NCI-H1930 (cell line): ENCODE data around the gene DLX6.

Source experiments
- DNase-seq, 2 experiments: peaks; one replicate each; lab custom pipeline; 2025; lab: John Stamatoyannopoulos, UW

The DLX6 gene

DNA sequence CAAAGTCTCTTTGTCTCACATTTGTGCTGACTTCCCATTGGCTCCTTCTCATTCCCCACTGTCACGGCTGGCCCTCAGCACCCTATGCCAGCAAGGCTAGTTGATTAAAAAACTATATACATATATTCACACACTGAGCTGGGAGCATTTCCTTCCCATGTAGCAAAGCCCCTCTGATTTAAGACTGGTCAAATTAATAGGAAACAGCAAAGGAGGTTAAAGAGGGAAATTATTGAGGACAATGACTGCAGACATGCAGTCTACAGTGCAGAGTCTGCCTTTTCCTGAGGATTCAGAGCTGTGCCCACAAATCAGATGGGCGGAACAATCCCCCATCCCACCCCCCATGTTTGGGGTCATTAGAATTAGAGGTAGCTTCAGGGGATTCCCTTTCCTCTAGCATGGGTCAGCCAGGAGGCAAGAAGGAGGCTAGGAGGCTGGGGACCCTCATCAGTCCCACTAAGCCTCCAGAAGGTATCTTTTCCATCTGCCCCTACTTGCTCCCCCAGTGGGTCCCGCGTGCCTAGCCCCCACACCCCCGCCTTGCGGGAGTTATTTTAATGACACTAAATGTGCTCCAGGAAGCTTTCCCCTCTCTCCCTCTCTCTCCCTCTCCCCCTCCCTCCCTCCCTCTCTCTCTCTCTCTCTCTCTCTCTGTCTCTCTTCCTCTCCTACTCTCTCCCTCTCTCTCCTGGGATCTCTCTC lies 9.8 kb upstream of the DLX6 start:
- DNase-seq = no peak

DNA sequence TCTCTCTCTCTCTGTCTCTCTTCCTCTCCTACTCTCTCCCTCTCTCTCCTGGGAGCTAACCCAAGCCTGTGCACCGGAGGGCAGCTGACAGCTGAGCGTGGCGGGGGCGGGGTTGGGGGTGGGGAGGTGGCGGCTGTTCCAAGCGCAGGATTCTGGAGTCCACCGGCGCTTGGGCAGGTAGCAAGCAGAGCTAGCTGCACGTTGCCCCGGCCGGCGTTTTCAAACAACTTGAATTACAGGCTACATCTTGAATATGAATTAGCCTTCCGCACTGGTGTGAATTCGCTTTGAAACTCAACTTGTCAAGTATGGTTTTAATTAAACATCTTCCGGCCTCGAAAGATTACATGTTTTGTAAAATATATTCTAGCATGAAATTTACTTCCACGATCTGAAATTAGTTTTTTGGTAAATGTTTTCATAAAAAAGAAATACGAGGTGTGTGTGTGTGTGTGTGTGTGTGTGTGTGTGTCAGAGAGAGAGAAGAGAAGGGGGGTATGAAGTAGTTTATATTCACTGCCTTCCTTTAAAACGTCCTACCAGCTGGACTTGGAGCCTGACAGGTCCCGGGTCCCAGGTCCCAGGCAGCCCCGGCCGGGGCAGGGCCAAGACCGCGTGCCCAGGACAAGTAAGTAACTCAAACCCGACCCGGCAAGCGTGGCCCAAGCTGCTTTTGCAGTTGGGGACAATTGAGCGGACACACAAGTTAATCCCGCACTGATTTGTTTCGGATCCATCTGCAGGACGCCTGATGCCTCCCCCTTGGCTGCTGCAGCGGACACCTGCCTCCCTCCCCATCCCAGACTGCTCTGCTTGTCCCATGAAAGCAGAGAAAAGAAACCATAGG lies 9.0 kb upstream of the DLX6 start:
- no peak for DNase-seq

DNA sequence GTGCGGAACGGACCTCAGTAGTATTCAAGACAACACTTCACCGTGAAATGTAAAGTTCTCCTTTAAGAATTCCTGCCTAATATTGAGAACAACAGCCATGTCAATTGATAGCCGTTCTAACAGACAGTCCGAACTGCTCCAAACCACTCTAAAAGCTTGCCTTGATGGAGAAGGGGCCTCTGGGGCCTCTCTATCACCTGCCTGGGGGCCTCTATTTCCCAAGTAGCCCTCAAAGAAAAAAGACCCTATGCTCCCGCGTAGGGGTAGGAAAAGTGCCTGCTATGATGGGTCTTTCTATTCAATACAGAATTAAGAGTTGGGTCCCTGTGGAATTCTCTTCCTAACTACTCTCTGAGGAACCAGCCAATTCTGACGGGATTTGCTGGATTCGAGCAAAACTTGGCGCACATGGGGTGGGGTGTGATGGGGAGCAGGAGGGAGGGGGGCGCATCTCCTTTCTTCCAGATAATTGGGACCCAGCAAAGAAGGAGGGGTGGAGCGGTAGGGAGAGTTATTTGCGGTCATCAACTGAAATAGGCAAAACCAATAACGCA lies 8.3 kb upstream of the DLX6 start:
- no peak for DNase-seq

DNA sequence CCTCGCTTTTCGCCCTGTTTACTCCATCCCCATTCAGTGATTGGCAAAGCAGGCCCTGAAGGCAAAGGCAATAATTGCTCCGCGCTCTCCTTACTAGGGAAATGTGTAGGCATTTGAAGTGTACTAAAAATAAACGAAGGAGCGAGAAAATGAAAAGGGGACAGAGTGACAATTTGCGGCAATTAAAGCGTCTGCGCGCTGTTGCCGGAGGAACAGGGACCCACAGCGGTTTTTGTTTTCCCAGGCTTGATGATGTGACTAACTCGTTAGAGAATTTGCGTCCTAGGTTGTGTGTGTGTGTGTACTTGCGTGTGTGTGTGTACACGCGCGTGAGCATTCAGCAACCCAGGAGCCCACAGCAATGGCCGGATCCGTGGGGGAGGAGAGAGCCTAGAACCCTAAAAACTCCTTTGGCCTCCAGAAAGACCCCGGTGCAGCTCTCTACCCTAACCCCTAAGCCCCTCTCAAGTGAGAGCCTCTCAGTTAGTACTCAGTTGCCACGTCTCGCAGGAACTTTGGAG lies 7.8 kb upstream of the DLX6 start:
- no peak for DNase-seq

DNA sequence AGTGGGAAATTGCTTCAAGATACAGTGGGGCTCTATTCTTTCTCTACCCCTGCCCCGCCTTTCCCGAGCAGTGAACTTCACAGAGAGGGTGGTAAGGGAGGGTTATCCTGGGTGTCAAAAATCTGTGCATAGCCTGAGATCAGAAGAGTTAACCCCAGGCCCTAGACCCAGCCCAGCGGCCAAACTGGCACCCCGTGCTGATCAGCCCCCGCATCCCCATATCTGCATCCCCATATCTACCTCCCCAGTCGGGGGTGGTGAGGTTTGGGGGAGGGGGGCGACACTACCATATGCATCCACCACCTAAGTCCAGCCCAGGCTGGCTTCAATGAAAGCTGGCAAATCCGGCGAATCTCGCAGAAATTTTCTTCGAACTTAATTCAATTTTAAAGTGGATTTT lies 7.0 kb upstream of the DLX6 start:
- no peak for DNase-seq

DNA sequence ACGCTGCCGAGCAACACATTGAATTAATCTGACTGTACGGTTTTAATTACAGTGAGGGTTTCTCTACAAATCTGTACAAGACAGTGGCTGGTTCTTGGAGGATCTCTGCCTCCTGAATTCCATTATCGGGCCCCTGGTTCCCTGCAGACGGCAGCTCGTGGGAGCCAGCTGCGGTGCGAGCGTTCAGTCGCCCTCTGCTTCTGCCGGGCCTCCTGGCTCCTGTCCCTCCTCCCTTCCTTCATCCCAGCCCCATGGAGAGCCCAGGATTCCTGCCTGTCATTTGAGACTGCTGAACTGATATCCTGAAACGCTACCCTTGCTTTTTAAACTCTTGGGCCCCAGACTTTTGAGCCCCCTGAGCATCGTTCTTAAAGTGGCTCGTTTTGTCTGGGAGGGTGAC lies 6.6 kb upstream of the DLX6 start:
- DNase-seq = no peak

DNA sequence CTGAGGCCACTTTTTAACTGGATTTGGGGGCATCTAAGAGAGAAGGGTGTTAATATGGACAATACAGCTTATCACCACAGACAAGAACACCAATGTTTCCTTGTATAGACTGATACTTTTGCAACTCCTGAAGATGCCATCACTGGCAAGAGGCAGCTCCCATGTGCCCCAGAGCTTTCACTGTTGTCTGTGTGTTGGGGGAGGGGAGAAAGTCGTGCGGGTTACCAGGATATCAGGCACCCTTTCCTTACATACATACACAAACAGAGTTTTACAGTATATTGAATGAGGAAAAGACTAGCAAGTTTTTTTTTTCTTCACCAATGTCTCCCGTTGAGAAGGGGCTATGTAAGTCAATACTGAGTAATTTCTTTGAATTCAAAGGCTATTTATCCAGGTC lies 4.1 kb upstream of the DLX6 start:
- no peak for DNase-seq

DNA sequence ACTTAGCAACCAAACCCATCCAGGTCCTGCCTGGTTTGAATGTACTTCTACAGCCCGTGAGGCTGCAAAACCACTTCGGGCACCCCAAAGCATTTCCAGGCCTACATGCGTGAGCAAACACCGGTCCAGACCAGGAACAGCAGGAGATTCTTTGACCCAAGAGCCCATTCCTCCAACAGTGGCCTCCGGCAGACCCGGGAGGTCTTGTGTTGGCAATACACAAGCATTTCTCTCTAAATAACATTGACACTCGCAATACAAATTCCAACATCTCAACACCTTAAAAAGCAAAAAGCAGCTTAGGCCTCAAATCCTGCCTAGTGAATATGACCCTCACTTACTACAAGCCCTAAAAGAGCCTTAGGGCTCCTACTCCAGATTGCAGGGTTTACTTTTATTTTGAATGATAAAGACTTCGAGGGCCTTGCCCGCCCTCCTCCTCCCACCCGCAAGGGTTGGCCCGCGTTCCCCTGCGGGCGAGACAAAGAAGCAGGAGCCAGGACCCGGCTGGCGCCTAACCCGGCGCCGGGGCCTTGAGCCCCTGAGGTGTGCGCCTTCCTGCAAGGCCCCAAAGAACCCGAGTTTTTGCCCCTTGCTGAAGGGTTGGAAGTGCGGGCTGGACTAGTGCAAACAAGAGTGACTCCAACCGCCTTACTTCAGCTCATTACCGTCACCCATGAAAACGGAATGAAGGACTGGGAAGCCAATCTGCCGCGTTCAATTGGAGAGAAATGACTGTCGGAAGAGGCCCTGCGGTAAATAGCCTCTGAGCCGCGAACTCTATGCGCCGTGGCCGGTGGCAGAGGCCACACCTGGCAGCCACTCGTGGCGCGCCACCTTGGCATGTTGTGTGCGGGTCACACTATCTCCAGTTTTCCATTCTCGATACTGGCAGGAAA lies 3.4 kb upstream of the DLX6 start:
- DNase-seq = no peak

DNA sequence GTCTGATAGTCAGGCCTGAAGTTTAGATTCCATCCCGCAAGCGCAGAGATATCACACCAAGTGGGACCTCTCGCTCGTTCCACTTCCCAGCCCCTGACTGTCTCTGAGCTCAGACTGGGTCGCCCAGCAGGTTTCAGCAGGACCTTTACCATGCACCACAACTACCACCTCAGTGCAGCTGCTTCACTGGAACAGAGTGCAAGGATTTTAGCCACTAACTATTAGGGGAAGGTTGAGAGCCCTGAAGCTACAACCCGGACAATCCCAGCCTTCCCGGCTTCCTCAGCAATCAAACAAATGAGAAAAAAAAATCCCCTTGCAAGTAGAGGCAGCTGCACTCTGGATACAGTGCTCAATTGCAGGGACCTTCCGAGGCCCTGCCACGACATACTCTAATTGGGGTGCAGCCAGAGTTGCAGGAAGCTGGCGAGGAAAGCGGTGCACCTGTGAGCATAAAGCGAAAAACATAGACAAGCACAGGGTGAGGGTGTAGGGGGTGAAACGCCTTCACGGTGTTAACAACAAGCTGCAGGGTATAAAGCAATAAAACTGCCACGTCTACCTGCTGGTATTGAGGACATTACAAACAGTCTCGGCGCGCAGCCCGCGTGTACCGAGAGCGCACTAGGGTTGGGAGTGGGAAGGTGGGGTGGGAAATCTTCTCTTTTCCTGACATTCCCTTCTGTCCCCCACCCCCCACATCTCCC lies 2.6 kb upstream of the DLX6 start:
- DNase-seq = no peak

DNA sequence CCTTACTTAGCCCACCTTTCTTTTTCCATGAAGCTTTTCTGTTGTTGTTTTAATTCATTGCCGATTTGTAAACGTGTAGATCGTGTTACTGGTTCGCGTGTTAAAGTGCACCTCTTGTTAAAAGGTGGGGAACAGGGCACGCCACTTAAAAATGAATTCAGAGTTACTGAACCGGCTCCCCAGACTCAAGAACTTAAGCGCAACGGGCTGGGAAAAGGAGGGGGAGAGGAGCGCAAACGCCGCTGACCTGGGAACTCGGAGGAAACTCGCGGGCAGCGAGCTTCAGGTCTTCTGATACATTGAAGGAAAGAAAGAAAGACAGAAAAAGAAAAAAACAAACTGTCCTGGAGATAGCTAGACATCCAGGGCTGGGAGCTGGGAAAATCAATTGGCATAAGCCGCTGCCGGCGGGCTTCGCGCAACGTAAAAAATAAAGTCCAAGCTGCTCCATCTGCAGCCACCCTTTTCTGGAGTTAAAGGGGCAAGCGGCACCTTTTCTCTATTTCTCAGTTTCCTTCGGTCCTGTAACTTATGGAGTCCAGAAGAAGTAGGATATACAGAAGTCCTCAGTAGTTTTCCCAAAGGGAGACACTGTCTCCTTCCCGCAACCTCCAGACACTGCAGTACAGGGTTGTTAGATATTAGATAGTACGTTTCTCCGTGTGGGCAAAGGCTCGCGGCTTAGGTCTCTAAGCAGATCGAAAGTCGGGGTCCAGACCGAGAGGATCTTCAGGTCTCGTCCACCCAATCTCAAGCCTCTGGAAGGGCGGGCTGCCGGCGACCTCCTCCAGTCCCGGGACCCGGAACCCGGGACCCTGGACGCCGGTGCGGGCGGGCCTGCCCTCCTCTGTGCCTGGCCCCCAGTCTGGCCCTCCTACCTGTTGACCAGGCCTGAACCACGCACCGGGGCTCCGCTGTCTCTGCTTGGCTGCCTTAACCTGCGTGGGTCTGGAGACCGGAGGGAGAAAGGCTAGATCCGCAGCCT lies 1.8 kb upstream of the DLX6 start:
- no peak for DNase-seq

DNA sequence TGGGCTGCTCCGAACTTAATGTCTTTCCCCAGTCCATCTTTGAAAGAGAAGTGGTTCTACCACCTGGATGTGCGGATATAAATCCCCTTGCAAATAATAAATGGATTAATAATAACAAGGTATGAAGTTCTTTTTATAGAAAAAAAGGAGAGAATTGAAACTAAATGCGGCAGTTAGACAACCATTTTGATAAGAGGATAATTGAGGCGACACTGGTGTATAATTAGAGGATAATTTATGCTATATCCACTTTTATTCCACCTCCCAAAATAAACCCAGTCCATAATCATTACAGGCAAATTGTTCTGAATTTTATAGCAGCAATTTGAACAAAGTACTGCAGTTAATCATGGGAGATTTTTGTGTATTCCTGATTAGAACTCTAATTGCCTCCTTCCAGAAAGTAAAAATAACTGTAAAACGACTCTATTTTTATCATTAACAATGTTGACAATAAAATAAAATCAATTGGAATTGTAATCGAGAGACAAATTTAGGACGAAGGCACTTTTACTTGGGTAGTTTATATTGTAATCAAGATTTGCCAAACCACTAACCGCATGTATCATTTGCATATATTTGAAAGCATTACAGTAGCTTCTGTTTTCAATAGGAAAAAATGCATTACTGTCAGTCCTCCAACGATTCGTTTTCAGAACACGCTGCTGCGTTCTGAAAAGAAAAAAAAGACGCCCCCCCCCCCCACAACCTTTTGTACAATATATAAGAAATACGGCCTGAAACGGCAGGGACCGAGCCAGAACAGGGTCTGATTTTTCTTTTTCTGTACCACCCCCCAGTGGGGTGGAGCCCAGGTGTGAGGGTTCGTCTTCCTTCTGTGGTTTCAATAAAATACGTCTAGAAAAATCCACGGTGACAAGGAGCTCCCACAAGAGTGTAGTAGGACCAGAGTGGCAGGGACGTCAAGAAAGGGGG lies 838 bp upstream of the DLX6 start:
- peak in 1 of 2 experiments; percentile 29 for DNase-seq

DNA sequence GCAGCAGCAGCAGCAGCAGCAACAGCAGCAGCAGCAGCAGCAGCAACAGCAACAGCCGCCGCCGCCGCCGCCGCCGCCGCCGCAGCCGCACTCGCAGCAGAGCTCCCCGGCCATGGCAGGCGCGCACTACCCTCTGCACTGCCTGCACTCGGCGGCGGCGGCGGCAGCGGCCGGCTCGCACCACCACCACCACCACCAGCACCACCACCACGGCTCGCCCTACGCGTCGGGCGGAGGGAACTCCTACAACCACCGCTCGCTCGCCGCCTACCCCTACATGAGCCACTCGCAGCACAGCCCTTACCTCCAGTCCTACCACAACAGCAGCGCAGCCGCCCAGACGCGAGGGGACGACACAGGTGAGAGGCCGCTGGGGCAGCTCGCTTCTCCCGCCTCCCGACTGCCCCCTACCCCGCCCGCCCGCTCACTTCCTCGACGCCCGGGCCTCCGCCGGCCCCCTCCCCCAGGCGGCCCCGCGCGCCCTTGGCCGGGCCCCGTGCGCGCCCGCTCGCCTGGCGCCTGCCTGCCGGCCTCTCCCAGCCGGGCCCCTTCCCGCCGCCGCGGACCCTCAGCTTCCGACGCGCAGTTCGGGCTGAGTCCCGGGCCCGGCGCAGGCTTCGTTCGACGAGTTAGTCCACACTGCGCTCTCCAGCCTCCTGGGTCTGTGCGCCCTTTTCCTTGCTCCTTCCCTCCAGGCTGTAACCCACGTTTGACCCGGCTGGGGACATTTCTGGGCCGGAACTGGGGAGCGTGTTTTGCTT lies 882 bp downstream of the DLX6 start:
- peak; percentile 79 to 84 for DNase-seq

DNA sequence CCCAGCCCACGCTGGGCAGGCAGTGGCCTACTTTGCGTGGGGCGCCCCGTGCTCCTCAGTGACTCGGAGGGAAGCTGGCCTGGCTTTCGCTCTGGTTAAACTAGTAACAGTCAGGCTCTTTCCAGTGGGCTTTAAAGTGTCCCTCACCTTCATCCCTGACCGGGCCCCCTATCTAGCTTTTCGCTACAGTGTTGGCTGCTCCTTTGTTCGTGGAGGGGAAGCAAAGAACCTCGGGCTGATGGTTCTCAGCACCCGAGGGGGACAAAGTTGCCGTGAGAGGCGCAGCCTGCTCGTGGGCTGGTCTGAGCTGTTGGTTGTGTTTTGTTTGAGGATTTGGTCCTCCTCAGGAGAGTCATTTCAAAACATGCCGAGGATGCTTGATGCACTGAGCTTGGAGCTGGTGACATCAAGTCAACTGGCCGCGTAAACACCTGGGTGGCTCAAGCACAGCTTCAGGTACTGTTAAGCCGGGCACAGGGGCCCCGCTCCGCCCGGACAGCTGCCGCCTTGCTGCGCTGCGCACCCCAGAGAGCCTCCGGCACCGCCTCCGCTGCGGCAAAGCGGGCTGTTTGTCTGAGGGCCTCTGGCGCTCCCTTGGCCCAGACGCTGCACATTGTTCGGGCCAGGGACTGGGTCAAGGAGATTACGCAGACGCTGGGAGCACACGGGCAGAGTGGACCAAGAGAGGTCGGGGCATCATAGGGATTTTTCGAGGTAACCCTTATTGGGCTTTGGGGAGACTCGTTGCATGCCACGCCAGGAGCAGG lies 1.6 kb downstream of the DLX6 start:
- peak; percentile 68 to 75 for DNase-seq

DNA sequence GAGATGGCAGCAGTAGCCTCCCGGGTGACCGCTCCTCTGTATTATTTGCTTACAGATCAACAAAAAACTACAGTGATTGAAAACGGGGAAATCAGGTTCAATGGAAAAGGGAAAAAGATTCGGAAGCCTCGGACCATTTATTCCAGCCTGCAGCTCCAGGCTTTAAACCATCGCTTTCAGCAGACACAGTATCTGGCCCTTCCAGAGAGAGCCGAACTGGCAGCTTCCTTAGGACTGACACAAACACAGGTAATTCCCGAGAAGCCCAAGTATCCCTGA lies 2.2 kb downstream of the DLX6 start:
- peak in 1 of 2 experiments; percentile 68 for DNase-seq

DNA sequence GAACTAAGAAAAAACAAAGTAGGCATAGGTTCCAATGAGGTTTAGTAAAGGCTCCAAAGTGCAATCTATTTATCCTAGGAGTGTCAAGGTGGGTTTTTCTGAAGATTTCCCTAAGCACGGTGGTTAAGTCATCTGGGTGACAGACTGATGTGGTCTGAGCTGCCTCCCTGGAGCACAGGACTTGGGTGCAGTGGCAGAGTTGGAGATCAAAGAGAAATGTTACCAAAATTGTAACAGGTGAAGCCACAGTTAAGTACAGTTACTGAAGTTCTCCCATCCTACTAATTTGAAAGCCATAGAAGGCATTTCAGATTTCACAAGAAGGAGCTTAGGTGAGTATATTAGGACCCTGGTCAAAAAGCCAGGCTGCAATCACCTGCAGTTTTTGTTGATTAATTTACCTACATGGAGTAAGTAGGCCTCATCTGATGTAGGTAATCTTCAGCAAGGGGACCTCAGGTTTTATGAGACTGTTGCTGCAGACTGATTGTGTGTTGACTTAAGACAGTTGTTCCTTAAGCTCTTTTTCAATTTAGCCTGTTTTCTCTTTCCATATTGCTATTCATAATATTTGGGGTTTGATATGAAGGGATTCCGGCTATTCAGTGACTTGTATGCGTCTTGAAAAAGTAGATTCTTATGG lies 3.0 kb downstream of the DLX6 start:
- DNase-seq = peak in 1 of 2 experiments; percentile 40

DNA sequence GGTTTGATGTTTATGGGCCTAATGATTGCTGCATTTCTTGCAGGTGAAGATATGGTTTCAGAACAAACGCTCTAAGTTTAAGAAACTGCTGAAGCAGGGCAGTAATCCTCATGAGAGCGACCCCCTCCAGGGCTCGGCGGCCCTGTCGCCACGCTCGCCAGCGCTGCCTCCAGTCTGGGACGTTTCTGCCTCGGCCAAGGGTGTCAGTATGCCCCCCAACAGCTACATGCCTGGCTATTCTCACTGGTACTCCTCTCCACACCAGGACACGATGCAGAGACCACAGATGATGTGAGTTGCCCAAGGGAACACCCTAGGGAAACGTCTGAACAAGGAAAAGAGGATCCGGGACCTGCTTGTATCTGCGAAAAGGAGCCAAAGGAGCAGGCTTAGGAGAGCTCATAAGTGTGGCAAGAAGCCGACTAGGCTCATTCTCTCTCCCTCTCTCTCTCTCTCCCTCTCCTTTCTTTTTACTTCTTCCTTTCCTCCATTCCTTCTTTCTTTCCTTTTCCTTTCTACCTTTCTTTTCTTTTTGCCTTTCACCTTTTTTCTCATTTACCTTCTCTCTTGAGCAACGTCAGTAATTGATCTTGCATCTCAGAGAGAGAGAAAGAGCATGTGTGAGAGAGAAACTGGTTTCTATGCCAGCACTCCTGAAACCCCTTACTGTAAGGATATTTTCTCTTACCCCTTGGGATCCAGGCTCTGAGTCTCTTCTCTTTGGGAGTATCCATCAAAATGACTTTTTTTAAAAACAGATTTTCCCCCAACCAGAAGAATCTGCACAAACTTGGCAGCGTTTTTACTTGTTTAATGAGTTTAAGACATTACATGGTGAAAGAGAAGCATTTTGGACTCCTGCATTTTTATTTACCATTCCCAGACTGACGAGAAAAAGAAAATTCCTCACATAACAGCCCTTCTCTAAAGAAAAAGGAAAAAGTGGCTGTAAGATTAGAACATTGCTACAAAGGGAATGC lies 4.7 kb downstream of the DLX6 start:
- DNase-seq = peak; percentile 49 to 69
